C4-2B (cell line): ENCODE measurements around the gene GPR152.

Experiments used
- ZFX ChIP-seq: fragments of 450-650 bp; IDR thresholded peaks from 2 replicates; pipeline ENCODE4 v1.6.1; 2017
- TF ChIP-seq, protein P1 (sequence below): fragments of 450-650 bp; conservative IDR thresholded peaks from 2 replicates; pipeline ENCODE4 v1.5.1; 2017; ENCODE audit warnings: mild to moderate bottlenecking

DNA sequence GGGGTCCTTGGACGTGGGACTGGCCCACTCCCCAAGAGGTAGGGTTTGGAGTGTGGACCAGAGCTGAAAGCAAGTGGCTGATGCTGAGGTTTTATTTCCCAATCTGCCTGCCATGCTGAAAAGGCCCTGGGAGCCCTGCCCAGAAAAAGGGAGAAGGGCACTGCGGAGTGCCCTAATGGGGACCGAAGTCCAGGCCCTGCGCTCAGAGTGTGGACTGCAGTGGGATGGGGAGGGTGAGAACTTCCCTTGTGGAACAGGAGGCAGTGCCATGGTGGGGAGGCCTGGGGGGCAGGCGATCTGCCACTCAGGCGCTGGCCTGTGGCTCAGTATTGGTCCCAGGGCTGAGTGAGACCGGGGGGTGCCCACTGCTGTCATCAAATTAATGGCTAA lies 4.3 kb downstream of the GPR152 start:
- TF ChIP-seq, protein P1, sequence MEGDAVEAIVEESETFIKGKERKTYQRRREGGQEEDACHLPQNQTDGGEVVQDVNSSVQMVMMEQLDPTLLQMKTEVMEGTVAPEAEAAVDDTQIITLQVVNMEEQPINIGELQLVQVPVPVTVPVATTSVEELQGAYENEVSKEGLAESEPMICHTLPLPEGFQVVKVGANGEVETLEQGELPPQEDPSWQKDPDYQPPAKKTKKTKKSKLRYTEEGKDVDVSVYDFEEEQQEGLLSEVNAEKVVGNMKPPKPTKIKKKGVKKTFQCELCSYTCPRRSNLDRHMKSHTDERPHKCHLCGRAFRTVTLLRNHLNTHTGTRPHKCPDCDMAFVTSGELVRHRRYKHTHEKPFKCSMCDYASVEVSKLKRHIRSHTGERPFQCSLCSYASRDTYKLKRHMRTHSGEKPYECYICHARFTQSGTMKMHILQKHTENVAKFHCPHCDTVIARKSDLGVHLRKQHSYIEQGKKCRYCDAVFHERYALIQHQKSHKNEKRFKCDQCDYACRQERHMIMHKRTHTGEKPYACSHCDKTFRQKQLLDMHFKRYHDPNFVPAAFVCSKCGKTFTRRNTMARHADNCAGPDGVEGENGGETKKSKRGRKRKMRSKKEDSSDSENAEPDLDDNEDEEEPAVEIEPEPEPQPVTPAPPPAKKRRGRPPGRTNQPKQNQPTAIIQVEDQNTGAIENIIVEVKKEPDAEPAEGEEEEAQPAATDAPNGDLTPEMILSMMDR = no peak
- no peak for TF ChIP-seq ZFX
